ENCODE data around the gene SCGB1D4. TPM values are rescaled to one million over a fixed set of nuclear protein-coding genes. Genes with fewer than 3 reads are reported as not detected.

SCGB1D4 gene
- total RNA-seq, 1 experiment from 2014 or later, result not detected

- Histone ChIP-seq H4K91ac (ENCODE audit: insufficient read length, low read depth, low read length) (no peak overlapping the region), H3K79me2 (ENCODE audit: insufficient read depth, low read length) (no peaks in the 10 kb centered on the region), H2BK15ac (ENCODE audit: low read depth, low read length) (no peak overlapping the region), H3K27me3 (ENCODE audit: insufficient read depth, low read length) (no peaks in the 10 kb centered on the region), H3K4me2 (ENCODE audit: insufficient read depth, insufficient read length, low read length) (no peak overlapping the region), H3T11ph (ENCODE audit: low read length) (no peak overlapping the region), H3K27ac (ENCODE audit: insufficient read length, low read depth, low read length) (no peak overlapping the region), H3K18ac (ENCODE audit: insufficient read length, low read depth, low read length) (no peak overlapping the region), H4K5ac (ENCODE audit: insufficient read length, low read depth, low read length) (no peak overlapping the region), H3K23ac (ENCODE audit: insufficient read length, low read depth, low read length) (no peak overlapping the region), H3K9me3 (ENCODE audit: control insufficient read depth, low read depth, low read length) (no peaks in the 10 kb centered on the region), H3K4me1 (ENCODE audit: insufficient read depth, low read length) (no peaks in the 10 kb centered on the region; the same call in 1 of the 2 replicates), H3K56ac (ENCODE audit: insufficient read length, low read depth, low read length) (no peak overlapping the region), H3K79me1 (ENCODE audit: insufficient read depth, low read depth, low read length, poor library complexity, severe bottlenecking) (no peaks in the 10 kb centered on the region), H2BK5ac (ENCODE audit: insufficient read length, low read length) (no peak overlapping the region), H4K20me1 (ENCODE audit: control insufficient read depth, insufficient read depth, insufficient read length) (no peaks in the 10 kb centered on the region), H2AFZ (ENCODE audit: low read length) (no peak overlapping the region), H3K23me2 (ENCODE audit: insufficient read length, low read depth, low read length, poor library complexity, severe bottlenecking) (no peaks in the 10 kb centered on the region), H3K14ac (ENCODE audit: insufficient read depth, low read length) (no peak overlapping the region), H3K9ac (ENCODE audit: extremely low read depth, insufficient read length, low read length) (no peak overlapping the region), H4K8ac (replicated peaks; ENCODE audit: insufficient read length, low read depth, low read length) (no peak overlapping the region), H2BK120ac (ENCODE audit: low read depth, low read length, poor library complexity, severe bottlenecking) (no peak overlapping the region), H2AK5ac (ENCODE audit: insufficient read length, low read length) (no peak overlapping the region), H2BK12ac (ENCODE audit: insufficient read length, low read depth, low read length) (no peak overlapping the region), H3K4ac (ENCODE audit: low read depth, low read length) (no peak overlapping the region), H2BK20ac (ENCODE audit: low read depth, low read length, poor library complexity, severe bottlenecking) (no peak overlapping the region)
- no peaks in the 10 kb centered on the region; a peak in 1 of 5 replicates for H3K9me3 Mint-ChIP-seq
- H3K27me3 Mint-ChIP-seq (ENCODE audit: low read depth), result peaks cover 12% of the 10 kb centered on the region
- DNase-seq, result no peak
- peaks cover 20 to 21% of the 10 kb centered on the region in 2 experiments for H3K4me1 Mint-ChIP-seq
- no peak overlapping the region for H3K4me3 Mint-ChIP-seq
- no peak overlapping the region for H3K27ac Mint-ChIP-seq
- H3K36me3 Mint-ChIP-seq (ENCODE audit: insufficient read depth in 1 of 3, low read depth in 3 of 3), result no peaks in the 10 kb centered on the region; a peak in 1 of 7 replicates
- WGBS (ENCODE audit: extremely low coverage, insufficient read length, low lambda C conversion rate), result no CpG with 5 or more reads among the region's 2 CpGs
- no peak for TF ChIP-seq CTCF (conservative IDR thresholded peaks at IDR 0.05)
Measured at GRCh38 chr11:62322524-62322923, 23.6 kb upstream of the SCGB1D4 start.

Data from H9 (cell line).